OCI-LY1 (cell line): ENCODE data around the gene RABGAP1L.

ENCODE experiments used
- CTCF ChIP-seq: fragments of 200-600 bp; sonication (generic), shearing (Covaris generic); IDR thresholded peaks from 2 replicates; pipeline ENCODE4 v1.5.1; 2017; ENCODE audit warnings: mild to moderate bottlenecking, antibody characterized with exemption, low read length, moderate library complexity, mixed read lengths
- EZH2 ChIP-seq: fragments of 200-600 bp; sonication (generic), shearing (Covaris generic); IDR thresholded peaks from 2 replicates; pipeline ENCODE4 v1.8.0; 2017; ENCODE audit warnings: borderline replicate concordance, mixed run types, mild to moderate bottlenecking, antibody characterized with exemption, low read length, moderate library complexity, mixed read lengths

GRCh38 chr1:174123843-174124242 lies 35.5 kb upstream of the RABGAP1L start:
- TF ChIP-seq CTCF (no peak), EZH2 (no peak)
